Activated CD4-positive, alpha-beta T cell treated with anti-CD3 and anti-CD28 coated beads for 4 hours (primary cell): ENCODE data around the gene PPDPF.
A peak's percentile ranks its signal among the peaks of the same experiment; 100 is the strongest.
"Not testable (repeated sequence)": the region's sequence is repeated elsewhere in the genome, so short reads cannot be mapped to it uniquely, and the experiment has no call there.

Experiments
- DNase-seq, 2 donors: peaks; one replicate each; pipeline ENCODE4 v3.0.0-alpha.2; 2020

Gene PPDPF

DNA sequence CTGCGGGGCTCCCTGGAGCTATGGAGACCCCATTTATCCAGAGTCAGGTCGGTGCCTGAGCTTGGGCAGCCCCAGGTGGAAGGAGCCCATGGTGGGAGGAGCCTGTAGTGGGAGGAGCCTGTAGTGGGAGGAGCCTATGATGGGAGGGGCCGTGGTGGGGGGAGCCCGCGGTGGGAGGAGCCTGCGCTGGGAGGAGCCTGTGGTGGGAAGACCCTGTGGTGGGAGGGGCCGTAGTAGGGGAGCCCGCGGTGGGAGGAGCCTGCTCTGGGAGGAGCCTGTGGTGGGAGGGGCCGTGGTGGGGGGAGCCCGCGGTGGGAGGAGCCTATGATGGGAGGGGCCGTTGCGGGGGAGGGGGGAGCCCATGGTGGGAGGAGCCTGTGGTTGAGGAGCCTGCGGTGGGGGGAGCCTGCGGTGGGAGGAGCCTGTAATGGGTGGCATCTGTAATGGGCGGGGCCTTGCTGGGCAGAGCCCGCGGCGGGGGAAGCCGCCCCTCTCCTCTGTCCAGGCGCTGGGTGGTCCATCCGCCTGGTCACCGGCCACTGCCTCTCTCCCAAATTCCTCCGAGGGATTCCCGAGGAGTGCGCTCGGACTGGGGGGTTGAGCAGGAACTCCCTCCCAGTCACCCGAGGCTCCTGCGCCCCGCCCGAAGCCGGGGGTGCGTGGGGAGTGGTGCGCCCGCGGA lies 32.8 kb downstream of the PPDPF start:
- DNase-seq = peak; percentile 89 to 92

GRCh38 chr20:63553933-63554290 lies 33.3 kb downstream of the PPDPF start, which contains the start of gene FNDC11:
Gene FNDC11 (plus strand): TSS chr20:63554159. CDS start chr20:63555664, 1,505 bp downstream.
- peak; percentile 59 to 64 for DNase-seq

DNA sequence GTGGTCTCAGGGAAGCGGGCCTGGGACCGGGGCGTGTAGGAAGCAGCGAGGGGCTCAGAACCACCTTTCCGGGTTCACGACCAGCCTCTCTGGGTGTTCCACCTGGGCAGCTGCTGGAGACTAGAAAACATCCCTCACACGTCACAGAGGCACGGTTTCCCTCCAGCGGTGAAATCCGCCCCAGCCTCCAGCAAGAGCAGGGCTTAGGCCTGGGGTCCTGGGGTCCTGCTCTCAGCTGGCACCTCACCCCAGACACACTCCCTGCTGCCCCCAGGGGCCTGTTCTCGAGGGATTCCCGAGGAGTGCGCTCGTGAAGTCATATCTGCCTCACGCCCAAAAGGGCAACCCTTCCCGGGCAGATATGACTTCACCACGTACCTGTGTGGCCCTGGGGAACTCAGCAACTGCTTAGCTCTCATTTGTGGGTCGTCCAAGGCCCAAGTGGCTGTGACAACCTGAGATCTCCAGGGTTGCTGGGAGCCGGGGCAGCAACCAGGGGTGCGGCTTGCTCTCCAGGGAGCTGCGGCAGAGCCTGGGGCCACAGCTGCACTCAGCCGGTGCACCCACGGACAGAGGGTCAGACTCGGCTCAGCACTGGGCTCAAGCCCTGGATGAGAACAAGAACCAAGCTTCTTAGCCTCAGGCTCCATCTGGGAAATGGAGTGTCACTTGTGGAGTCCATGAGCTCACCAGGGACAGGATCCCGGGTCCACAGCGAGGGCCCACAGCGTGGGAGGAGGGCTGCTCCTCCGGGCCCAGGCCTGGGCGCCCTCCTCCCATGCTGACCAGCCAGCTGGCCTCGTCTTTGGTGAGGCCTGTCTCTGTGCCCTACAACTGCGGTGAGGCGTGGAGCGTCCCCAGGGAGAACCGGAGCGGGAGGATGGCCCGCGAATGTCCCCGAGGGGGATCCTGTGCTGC lies 34.1 kb downstream of the PPDPF start:
- DNase-seq = no peak

GRCh38 chr20:63555661-63556381 lies 35.3 kb downstream of the PPDPF start:
- DNase-seq = no peak

DNA sequence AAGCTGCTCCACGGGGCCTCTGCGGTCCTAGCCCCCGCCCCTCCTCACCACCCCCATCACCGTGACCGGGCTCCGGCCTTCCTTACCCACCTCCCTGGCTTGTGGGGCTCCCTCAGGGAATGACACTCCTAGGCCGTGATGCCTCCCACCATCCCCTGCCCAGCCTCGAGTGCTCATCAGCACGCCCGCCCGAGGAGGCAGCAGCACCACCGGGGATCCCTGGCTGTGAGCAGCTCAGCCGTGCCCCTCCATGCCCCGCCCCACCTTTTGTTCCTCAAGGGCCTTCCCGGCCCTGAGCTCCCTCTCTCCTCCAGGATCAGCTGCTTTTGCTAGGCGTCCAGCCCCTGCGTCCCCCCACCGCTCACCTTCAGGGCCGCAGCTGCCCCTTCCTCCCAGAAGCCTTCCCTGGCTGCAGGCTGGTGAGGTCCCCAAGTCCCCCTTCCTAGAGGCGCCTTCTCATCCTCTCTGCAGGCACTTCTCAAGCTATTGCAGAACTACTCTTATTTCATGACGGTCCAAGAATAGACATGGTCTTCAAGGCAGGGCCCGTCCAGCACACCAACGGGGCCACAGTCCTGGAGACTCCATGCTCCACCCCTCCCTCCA lies 36.4 kb downstream of the PPDPF start:
- DNase-seq = no peak

DNA sequence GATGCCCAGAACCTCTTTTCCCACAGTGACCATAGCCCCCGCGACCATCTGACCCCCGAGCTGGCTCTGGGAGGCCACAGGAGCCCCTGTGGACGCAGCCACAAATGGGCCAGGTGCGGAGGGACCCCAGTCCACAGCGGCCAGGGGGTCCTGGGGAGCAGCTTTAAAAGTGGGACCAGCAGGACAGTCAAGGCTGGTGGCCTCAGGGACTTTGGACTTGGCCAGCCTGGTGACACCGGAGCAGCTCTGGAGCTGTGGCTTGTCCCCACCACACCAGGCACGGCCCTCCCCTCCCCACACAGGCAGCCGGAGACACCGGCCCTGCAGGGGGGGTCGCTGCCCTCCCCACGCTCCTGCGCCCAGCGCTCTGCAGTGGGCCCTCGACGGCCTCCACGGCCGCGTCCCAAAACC lies 36.9 kb downstream of the PPDPF start:
- no peak for DNase-seq

DNA sequence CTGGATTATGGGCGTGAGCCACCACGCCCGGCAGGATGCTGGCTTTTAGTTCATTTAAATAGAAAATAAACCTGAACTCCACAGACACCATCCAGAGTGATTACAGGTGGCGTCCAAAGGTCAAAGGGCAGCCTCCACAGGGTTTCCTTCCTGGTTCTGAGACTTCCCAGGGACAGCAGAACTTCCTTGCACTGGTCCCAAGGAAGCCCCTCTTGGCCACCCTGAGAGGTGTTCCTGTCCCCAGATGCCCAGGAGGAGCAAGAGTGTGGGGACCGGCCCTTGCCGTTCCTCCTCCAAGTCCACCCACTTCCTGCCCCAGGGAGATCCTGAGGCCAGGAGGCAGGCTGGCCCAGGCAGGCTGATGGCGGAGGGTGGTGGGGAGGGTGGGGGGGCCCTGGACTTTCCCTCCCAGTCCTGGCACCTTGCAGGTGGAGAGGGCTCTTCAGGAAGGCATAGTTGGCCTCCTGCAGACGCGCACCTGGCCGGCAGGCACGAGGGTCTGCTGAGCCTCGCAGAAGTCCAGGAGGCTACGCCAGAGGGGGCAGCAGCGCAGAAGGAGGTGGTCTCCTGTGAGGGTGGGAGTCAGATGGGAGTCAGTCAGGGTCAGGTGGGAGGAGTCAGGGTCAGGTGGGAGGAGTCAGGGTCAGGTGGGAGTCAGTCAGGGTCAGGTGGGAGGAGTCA lies 38.4 kb downstream of the PPDPF start:
- DNase-seq = no peak

DNA sequence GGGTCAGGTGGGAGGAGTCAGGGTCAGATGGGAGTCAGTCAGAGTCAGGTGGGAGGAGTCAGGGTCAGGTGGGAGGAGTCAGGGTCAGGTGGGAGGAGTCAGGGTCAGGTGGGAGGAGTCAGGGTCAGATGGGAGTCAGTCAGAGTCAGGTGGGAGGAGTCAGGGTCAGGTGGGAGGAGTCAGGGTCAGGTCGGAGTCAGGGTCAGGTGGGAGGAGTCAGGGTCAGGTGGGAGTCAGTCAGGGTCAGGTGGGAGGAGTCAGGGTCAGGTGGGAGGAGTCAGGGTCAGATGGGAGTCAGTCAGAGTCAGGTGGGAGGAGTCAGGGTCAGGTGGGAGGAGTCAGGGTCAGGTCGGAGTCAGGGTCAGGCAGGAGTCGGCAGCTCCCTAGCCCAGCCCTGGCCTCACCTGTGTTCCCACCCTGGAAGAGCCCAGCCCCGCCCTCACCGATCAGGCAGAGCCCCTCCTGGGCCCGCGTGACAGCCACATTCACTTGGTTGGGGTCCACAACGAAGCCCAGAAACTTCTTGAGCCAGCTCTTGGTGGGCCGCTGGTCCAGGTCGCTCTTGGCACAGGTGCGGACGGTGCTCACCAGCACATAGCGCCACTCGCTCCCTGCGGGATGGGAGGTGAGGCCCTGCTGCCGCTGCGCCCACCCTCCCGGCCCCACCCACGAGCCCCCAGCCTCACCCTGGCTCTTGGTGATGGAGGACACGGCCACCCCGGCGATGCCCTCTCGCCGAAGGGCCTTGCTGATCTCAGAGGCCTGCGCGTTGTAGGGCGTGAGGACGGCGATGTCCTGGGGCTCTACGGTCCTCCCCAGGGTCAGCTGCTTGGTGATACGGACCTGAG lies 39.1 kb downstream of the PPDPF start:
- not testable (repeated sequence) for DNase-seq

GRCh38 chr20:63560333-63560805 lies 39.8 kb downstream of the PPDPF start:
- no peak for DNase-seq

DNA sequence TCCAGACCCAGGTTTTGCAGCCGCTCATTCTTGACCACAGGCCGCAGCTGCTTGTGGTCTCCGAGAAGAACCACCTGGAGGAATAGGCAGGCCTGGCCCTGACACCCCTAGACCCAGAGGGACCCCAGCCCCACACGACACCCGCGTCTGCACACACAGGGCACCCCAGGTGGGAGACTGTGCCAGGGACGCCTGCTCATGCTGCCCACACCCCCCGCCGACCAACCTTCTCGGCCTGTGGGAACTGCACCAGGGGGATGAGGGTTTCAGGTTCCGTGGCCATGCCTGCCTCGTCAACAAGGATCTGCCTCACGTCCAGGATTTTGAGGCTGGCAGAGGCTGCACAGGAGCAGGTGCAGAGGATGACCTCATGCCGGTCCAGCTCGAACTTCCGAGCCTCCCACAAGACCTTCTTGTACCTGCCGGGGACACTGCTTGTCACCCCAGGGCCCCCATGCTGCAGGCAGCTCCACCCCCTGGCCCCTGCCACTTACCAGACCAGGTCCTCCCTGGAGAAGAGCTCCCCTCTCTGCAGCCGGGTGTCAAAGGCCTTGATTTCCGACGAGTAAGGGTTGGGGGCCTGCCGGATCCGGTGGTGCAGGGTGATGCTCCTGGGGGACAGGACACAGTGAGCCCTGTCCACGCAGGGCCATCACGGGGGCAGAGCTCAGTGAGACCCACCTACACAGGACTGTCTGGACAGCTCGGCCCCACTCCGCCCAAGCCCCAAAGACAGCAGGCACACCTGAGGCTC lies 40.5 kb downstream of the PPDPF start:
- DNase-seq = no peak

DNA sequence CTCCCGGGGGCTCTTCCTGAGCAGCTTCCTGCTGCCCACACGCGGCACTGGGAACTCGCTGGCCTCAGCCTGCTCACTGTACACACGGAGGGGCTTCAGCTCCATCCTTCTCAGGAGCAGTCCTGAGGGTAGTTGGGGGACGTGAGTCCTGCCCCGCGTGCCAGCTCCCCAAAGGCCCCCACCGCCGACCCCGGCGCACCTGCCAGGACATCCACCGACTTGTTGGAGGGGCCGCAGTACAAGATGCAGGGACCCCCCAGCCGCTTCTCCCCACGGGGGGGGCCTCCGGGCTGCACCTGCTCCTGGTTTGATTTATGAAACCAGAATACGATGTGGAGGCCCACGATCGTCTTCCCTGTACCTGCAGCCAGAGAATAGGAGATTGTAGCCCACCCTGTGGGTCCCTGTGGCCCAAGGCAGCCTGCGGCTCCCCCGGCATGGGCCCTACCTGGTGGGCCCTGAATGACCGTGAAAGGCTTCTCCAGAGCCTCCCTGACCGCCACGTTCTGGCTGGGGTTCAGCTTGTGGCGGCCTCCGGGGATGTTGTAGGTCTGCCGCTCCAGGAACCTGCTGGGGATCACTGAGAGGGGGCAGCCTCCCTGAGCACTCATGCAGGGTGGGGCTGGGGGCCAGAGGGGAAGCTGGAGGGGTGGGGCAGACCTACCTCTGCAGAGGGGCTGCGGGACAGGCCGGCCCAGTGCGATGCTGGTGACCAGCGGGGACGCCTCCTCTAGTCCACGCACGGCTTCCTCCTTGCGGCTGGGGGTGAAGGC lies 41.2 kb downstream of the PPDPF start:
- DNase-seq = no peak

- DNase-seq = no peak
Measured at GRCh38 chr20:63562461-63563224, 42.1 kb downstream of the PPDPF start.

DNA sequence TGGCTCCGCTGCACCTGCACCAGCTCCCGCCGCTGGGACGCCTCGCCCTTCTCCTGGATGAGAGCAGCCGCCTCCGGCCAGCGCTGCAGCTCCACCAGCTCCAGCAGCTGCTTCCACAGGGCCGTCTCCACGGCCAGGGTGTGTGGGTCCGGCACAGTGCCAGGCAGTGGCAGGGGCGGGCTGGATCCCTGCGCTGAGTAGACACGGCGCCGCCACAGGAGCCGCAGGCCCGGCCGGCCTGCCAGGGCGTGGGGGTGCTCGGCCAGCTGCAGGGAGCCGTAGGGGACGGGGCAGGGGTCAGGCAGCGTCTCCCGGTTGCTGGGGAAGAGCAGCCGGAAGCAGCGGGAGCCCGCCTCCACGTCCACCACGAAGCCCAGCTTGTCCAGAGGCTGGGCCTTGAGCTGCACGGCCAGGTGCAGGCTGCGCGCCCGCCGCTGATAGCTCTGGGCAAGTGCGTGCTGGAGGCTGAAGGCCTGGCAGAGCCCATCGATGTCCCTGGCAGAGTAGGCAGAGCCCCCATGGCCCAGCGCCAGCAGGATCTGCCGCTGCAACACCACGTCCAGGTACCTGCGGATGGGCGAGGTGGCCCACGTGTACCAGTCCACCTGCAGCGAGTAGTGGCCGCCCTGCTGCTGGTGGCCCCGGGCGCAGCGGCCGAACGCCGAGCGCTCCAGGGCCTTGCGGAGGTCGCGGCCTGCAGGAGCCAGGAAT lies 42.8 kb downstream of the PPDPF start:
- DNase-seq = no peak

GRCh38 chr20:63564036-63564810 lies 43.7 kb downstream of the PPDPF start:
- DNase-seq = no peak

DNA sequence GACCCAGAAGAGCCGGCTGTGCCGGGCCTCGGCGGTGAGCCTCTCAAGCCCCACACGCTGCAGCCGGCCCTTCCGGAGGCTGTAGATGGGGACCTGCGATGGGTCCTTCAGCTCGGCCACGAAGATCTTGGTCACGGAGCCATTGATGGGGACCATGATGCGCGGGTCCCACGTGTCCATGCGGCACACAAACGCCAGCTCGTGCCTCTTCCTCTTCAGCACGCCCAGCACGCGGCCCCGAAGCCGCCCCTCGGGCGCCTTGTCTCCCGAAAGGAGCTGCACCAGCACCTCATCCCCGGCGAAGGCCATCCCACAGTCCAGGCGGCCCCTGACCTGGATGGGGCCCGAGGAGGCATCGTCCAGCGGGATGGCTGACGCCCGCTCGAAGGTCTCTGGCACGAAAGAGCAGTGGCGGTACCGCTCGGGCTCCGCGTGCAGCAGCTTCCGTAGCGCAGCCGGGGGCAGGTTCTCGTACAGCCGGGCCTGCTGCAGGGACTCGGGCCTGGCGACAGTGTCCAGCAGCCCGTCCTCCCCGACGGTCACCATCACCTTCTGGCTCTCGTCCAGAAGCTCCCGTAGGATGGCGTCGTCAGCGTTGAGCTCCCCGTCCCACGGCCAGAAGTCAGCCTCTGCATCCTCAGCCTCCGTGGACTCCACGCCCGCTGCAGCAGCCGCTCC lies 44.6 kb downstream of the PPDPF start:
- DNase-seq = no peak

DNA sequence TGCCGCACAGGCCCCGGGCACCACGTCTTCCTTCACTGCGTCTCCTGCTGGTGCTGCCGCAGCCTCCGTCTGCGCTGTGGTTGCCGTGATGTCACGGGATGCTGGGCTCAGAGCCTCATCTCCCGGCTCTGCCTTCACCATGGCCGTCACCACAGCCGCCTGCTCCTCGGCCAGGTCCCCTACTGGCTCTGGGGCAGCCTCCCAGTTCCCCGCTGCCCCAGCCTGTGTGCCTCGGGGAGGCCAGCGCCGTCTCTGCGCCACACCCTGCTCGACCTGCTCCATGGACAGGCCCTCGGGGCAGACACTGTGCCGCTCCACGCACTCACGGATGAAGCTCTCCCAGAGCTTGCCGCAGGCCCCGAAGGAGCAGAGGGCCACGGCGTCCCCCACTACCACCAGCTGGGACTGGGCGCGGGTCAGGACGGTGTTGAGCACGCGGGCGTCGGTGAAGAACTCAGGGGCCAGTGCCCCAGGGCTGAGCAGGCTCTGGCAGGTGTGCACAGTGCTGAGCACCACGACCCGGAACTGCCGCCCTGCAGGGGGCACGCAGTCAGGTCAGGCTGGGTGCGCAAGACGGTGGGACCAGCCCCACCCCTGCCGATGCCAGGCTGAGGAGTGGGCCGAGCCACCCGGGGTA lies 45.3 kb downstream of the PPDPF start:
- no peak for DNase-seq
